COLO668 (cell line): Measurements from ENCODE around the gene CD34.

ENCODE experiments used
- DNase-seq: peaks from one replicate; lab custom pipeline; 2025; ENCODE audit not compliant: unreplicated experiment; lab: John Stamatoyannopoulos, UW

The CD34 gene

GRCh38 chr1:207901041-207901653, 9.8 kb downstream of the CD34 start:
- no peak for DNase-seq

DNA sequence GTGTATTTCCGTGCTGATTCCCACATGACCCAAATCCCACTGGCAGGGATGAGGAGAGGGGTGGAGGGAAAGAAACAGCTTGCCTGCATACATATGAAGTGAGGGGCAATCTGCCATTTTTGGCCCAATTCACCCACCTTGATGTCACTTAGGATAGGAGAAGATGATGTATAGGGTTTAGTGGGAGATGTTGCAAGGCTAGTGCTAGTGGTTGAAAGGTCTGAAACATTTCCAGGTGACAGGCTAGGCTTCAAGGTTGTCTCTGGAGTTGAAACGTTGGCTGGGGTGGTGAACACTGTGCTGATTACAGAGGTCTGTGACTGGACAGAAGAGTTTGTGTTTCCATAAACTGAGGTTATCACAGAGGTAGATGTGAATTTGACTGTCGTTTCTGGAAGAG, 12.1 kb downstream of the CD34 start:
- DNase-seq: no peak

GRCh38 chr1:207898260-207898659, 12.7 kb downstream of the CD34 start:
- no peak for DNase-seq

DNA sequence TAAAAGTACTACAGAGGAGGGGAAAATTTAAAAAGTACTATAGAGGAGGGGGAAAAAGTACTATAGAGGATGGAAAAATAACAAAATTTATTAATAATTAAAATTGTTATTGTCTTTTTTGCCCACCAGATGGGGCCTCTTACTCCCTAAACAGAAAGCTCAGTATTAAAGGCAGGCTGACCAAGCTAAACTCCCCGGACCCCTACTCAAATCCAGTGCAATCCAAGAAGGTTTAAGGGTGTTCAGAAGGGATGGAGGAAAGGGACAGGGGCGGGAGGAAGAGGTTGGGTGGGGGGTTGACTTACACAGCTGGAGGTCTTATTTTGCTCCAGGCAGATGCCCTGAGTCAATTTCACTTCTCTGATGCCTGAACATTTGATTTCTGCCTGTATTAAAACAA, 13.7 kb downstream of the CD34 start:
- DNase-seq: no peak

- no peak for DNase-seq
These were observed 14.4 kb downstream of the CD34 start for GRCh38 chr1:207896547-207896946.

GRCh38 chr1:207894704-207895103, 16.2 kb downstream of the CD34 start:
- no peak for DNase-seq

- DNase-seq: no peak
These were observed 17.0 kb downstream of the CD34 start for GRCh38 chr1:207893737-207894582.

GRCh38 chr1:207892764-207893163, 18.2 kb downstream of the CD34 start:
- DNase-seq: no peak

DNA sequence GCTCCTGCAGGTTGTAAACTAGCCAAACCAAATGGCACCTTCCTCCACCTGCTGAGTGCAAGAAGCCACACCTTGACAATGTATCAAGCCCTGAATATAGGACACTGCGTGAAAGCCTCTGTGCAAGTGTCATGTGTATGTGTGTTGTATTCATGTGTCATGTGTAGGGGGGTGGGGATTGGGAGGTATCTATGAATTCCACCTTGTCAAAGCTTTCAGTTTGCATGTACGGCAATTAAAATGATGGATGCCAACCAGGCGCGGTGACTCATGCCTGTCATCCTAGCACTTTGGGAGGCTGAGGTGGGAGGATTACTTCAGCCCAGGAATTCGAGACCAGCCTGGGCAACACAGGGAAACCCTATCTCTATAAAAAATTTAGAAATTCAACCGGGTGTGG, 19.8 kb downstream of the CD34 start:
- no peak for DNase-seq

- no peak for DNase-seq
These were observed 20.7 kb downstream of the CD34 start for GRCh38 chr1:207890136-207890738.

DNA sequence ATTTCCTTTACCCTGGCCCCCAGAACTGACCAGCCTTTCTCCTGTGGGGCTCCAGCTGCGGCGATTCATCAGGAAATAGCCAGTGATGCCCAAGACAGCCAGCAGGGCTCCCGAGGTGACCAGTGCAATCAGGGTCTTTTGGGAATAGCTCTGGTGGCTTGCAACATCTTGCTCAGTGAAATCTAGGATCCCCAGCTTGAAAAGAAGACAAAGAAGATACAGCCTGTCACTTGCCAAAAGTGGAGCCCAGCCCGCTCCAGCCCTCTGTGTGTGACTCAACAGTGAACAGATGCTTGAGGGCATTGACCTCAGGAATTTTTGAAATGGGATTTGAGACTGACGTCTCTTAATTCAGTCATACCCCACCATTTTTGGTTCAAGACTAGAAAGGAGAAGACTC, 22.3 kb downstream of the CD34 start:
- DNase-seq: no peak

- no peak for DNase-seq
These were observed 23.3 kb downstream of the CD34 start for GRCh38 chr1:207887542-207888201.

GRCh38 chr1:207886227-207886626, 24.7 kb downstream of the CD34 start:
- DNase-seq: no peak

GRCh38 chr1:207885129-207886032, 25.5 kb downstream of the CD34 start:
- peak; percentile 82 for DNase-seq

- DNase-seq: no peak
These were observed 26.5 kb downstream of the CD34 start for GRCh38 chr1:207884266-207885029.

DNA sequence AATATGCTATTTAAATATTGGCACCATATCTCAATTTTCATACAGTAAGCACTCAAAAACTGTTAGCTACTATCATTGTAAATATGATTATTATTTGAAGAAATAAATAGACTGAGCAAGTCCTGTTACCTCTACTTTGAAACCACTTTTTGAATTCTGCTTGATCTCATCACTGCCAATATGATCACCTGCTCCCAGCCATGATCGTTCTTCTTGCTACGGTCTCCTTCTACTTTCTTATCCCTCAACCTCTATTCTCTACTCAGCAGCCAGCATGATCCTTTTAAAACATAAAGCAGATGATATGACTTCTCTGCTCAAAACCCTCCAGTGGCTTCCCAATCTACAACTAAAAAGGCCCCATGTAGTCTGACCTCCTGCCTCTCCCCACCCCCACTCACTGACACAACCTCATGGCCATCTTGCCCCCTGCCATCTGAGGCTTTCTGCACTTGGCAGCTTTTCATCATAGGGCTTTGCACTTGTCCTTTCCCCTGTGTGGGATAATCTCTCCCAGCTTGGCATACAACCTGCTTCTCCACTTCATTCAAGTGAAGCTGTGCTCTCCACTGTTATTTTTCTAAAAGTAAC, 27.2 kb downstream of the CD34 start:
- DNase-seq: no peak

DNA sequence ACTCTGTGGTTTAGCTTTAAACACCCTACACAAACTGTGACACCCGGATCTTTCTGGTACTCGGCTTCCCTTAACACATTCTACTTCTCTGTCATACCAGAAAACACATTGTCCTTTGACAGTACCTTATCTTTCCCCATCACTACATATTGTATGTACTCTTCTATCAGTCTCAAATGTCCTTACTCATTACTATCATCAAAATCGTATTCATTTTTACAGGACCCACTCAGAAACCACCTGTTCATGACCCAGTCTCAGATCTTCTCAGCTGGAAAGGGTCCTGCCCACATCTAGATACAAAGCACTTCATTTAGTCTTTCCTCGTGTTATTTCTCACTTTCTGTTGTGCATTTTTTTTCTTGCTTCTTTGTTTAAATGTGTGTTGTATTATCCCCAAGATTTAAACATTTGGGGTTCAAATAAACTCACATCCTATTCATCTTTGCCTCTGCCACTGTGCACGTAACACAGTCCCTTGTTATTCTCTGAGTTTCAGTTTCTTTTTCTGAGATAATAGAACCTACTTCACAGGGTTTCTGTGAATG, 27.7 kb downstream of the CD34 start:
- no peak for DNase-seq

DNA sequence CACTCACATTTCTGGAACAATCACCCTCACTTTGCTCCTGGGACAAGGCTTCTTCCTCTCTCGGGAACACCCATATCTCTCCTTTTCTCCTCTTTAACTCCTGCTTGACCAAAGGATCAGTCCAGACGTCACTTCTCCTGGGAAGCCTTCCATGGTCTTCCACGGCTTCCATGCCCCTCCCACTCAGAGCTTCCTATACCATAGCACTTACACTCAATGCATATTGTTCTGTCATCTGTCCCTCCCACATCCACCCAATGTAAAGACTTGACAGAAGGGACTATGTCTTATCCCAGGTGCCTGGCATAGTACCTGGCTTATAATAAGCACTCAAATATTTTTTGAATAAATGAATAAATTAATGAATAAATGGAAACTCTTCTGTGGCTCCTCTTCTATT, 28.2 kb downstream of the CD34 start:
- no peak for DNase-seq

GRCh38 chr1:207878939-207879338, 32.0 kb downstream of the CD34 start:
- no peak for DNase-seq
